ENCODE results near the gene FADS2. TPM values are rescaled to one million over a fixed set of nuclear protein-coding genes. Genes with fewer than 3 reads are reported as not detected.
A peak's percentile ranks its signal among the peaks of the same experiment; 100 is the strongest.

The FADS2 gene
- total RNA-seq, 1 donor from 2014 or later = 25.8 TPM

- intact Hi-C loops (cut with DNase I) = loop anchor here (2.0 kb wide), 1 partner anchor 43 kb away; the partner anchor contains the start of gene FADS1
- DNase-seq (ENCODE audit: low spot score) = peak; percentile 87
Observed at GRCh38 chr11:61860054-61860903, 32.2 kb downstream of the FADS2 start.

- no peak for DNase-seq (ENCODE audit: low spot score)
- intact Hi-C loops (cut with DNase I) = loop anchor here (2.0 kb wide), 1 partner anchor 45 kb away; the partner anchor contains the start of gene FADS1
Observed at GRCh38 chr11:61861634-61862033, 33.5 kb downstream of the FADS2 start.

- DNase-seq (ENCODE audit: low spot score) = no peak
- intact Hi-C loops (cut with DNase I) = no loop called here
Observed at GRCh38 chr11:61862714-61863547, 34.8 kb downstream of the FADS2 start.

GRCh38 chr11:61863548-61864081 is 35.5 kb downstream of the FADS2 start:
- no peak for DNase-seq (ENCODE audit: low spot score)
- intact Hi-C loops (cut with DNase I) = no loop called here

GRCh38 chr11:61864814-61865775 is 37.0 kb downstream of the FADS2 start:
- intact Hi-C loops (cut with DNase I) = no loop called here
- DNase-seq (ENCODE audit: low spot score) = no peak

GRCh38 chr11:61866231-61866957 is 38.3 kb downstream of the FADS2 start:
- no peak for DNase-seq (ENCODE audit: low spot score)
- intact Hi-C loops (cut with DNase I) = no loop called here

GRCh38 chr11:61866958-61867343 is 38.9 kb downstream of the FADS2 start:
- intact Hi-C loops (cut with DNase I) = no loop called here
- DNase-seq (ENCODE audit: low spot score) = no peak

GRCh38 chr11:61868571-61869428 is 40.7 kb downstream of the FADS2 start:
- intact Hi-C loops (cut with DNase I) = no loop called here
- no peak for DNase-seq (ENCODE audit: low spot score)

- DNase-seq (ENCODE audit: low spot score) = no peak
Observed at GRCh38 chr11:61869429-61869707, 41.3 kb downstream of the FADS2 start.

GRCh38 chr11:61869708-61870451 is 41.8 kb downstream of the FADS2 start:
- DNase-seq (ENCODE audit: low spot score) = no peak
- intact Hi-C loops (cut with DNase I) = loop anchor here (2.0 to 5.0 kb wide), 3 partner anchors 53 to 237 kb away; partner anchors contain the start of gene FADS1

More at GRCh38 chr11:61869429-61869707, 41.3 kb downstream of the FADS2 start:
- intact Hi-C loops (cut with DNase I) = no loop called here

GRCh38 chr11:61870541-61871031 is 42.5 kb downstream of the FADS2 start:
- no peak for DNase-seq (ENCODE audit: low spot score)
- intact Hi-C loops (cut with DNase I) = loop anchor here (1.0 to 5.0 kb wide), 4 partner anchors 27 to 237 kb away; partner anchors contain the start of gene FADS1

- intact Hi-C loops (cut with DNase I) = loop anchor here (1.0 to 5.0 kb wide), 4 partner anchors 26 to 236 kb away; partner anchors contain the start of gene FADS1
- peak; percentile 90 for DNase-seq (ENCODE audit: low spot score)
Observed at GRCh38 chr11:61871158-61871597, 43.1 kb downstream of the FADS2 start.

GRCh38 chr11:61872935-61873565 is 45.0 kb downstream of the FADS2 start:
- DNase-seq (ENCODE audit: low spot score) = no peak
- intact Hi-C loops (cut with DNase I) = loop anchor here (5.0 kb wide), 2 partner anchors 56 to 234 kb away; partner anchors contain the start of gene FADS1

GRCh38 chr11:61873588-61874376 is 45.7 kb downstream of the FADS2 start:
- DNase-seq (ENCODE audit: low spot score) = no peak
- intact Hi-C loops (cut with DNase I) = loop anchor here (1.0 to 5.0 kb wide), 3 partner anchors 15 to 234 kb away; partner anchors contain the start of gene FADS1

GRCh38 chr11:61874377-61874809 is 46.3 kb downstream of the FADS2 start:
- intact Hi-C loops (cut with DNase I) = loop anchor here (1.0 to 5.0 kb wide), 3 partner anchors 14 to 233 kb away; partner anchors contain the start of gene FADS1

More at GRCh38 chr11:61874377-61874809, 46.3 kb downstream of the FADS2 start:
- DNase-seq (ENCODE audit: low spot score) = peak; percentile 87
